Neural cell (in vitro differentiated cells): ENCODE results near the gene ENAM. TPM values are rescaled to one million over a fixed set of nuclear protein-coding genes. Genes with fewer than 3 reads are reported as not detected.

ENCODE experiments used
- H2AFZ ChIP-seq: fragments of 200-600, 300-800 bp; sonication (generic), shearing (Covaris generic); 2 replicates; pipeline ENCODE4 v1.6.0; 2014; ENCODE audit warnings: low read depth, mild to moderate bottlenecking, antibody characterized with exemption, low read length, moderate library complexity
- H3F3A ChIP-seq: fragments of 200-600 bp; shearing (Covaris generic); 2 replicates; pipeline ENCODE4 v1.6.1; 2016; ENCODE audit warnings: mild to moderate bottlenecking, moderate library complexity, mixed read lengths, antibody characterized with exemption, low read length; ENCODE audit not compliant: insufficient read depth, poor library complexity, severe bottlenecking
- H3K27ac ChIP-seq: fragments of 200-600, 300-800 bp; sonication (generic), shearing (Covaris generic); 2 replicates; pipeline ENCODE4 v1.5.1; 2014; ENCODE audit warnings: mild to moderate bottlenecking, low read length, moderate library complexity
- H3K27me3 ChIP-seq: fragments of 300-800, 200-600 bp; sonication (generic), shearing (Covaris generic); 2 replicates; pipeline ENCODE4 v1.6.0; 2014; ENCODE audit warnings: mild to moderate bottlenecking, low read depth, low read length, moderate library complexity; ENCODE audit not compliant: insufficient read depth
- H3K36me3 ChIP-seq: fragments of 300-800, 200-600 bp; sonication (generic), shearing (Covaris generic); 2 replicates; pipeline ENCODE4 v1.5.1; 2014; ENCODE audit warnings: mild to moderate bottlenecking, antibody characterized with exemption, low read length, moderate library complexity; ENCODE audit not compliant: insufficient read depth
- H3K4me2 ChIP-seq: fragments of 300-800, 200-600 bp; sonication (generic), shearing (Covaris generic); 2 replicates; pipeline ENCODE4 v1.6.0; 2014; ENCODE audit warnings: mild to moderate bottlenecking, low read length
- H3K4me3 ChIP-seq: fragments of 300-800, 200-600 bp; sonication (generic), shearing (Covaris generic); 2 replicates; pipeline ENCODE4 v1.5.1; 2014; ENCODE audit warnings: mild to moderate bottlenecking, low read length, moderate library complexity
- H3K79me2 ChIP-seq: fragments of 200-600 bp; shearing (Covaris generic); replicated peaks from 2 replicates; pipeline ENCODE4 v1.6.0; 2014; ENCODE audit warnings: mild to moderate bottlenecking, low read length, moderate library complexity; ENCODE audit not compliant: insufficient read depth
- H3K9ac ChIP-seq: fragments of 300-800, 200-600 bp; sonication (generic), shearing (Covaris generic); 2 replicates; pipeline ENCODE4 v1.6.1; 2016; ENCODE audit warnings: mild to moderate bottlenecking, low read length, mixed read lengths
- H3K9me2 ChIP-seq: fragments of 200-600 bp; shearing (Covaris generic); 2 replicates; pipeline ENCODE4 v1.6.1; 2016; ENCODE audit warnings: mild to moderate bottlenecking, low read length, mixed read lengths; ENCODE audit not compliant: insufficient read depth
- H3K9me3 ChIP-seq: fragments of 200-600, 300-800 bp; sonication (generic), shearing (Covaris generic); 2 replicates; pipeline ENCODE4 v1.6.1; 2016; ENCODE audit warnings: mild to moderate bottlenecking, mixed run types, low read length, moderate library complexity, mixed read lengths
- H4K20me1 ChIP-seq: fragments of 200-600 bp; shearing (Covaris generic); 2 replicates; pipeline ENCODE4 v1.6.1; 2016; ENCODE audit warnings: mild to moderate bottlenecking, mixed run types; ENCODE audit not compliant: insufficient read depth
- EP300 ChIP-seq: fragments of 450-650 bp; conservative IDR thresholded peaks from 2 replicates; pipeline ENCODE4 v1.6.1; 2014; ENCODE audit warnings: antibody characterized with exemption, mild to moderate bottlenecking, moderate library complexity; ENCODE audit not compliant: poor library complexity, severe bottlenecking
- EZH2 ChIP-seq: fragments of 200-600, 300-800 bp; shearing (Covaris generic), sonication (generic); IDR thresholded peaks from 2 replicates; pipeline ENCODE4 v1.6.1; 2014; ENCODE audit warnings: antibody characterized with exemption, low read length, borderline replicate concordance, mild to moderate bottlenecking; ENCODE audit not compliant: insufficient read depth, poor library complexity, severe bottlenecking
- MXI1 ChIP-seq: fragments of 450-650 bp; conservative IDR thresholded peaks from 2 replicates; pipeline ENCODE4 v1.6.1; 2014; ENCODE audit warnings: antibody characterized with exemption, mild to moderate bottlenecking; ENCODE audit not compliant: poor library complexity, severe bottlenecking
- POLR2AphosphoS5 ChIP-seq: IDR thresholded peaks from 2 replicates; pipeline ENCODE4 v1.6.1; 2012
- RAD21 ChIP-seq: fragments of 450-650 bp; conservative IDR thresholded peaks from 2 replicates; pipeline ENCODE4 v1.6.1; 2014; ENCODE audit warnings: antibody characterized with exemption, mild to moderate bottlenecking, moderate library complexity
- SMC3 ChIP-seq: fragments of 450-650 bp; conservative IDR thresholded peaks from 2 replicates; pipeline ENCODE4 v1.6.1; 2014; ENCODE audit warnings: antibody characterized with exemption, mild to moderate bottlenecking, moderate library complexity; ENCODE audit not compliant: poor library complexity
- TAF1 ChIP-seq: IDR thresholded peaks from 2 replicates; pipeline ENCODE4 v1.6.1; 2012; ENCODE audit warnings: low read depth
- polyA plus RNA-seq: library from polyadenylated mRNA; depleted of rRNA; stranded (reverse); fragments of >200 nt; gene quantifications from 2 replicates; pipeline ENCODE4 v1.2.3, GENCODE V29; 2014
- TF ChIP-seq, protein P1 (sequence below): fragments of 450-650 bp; IDR thresholded peaks from 2 replicates; pipeline ENCODE4 v1.5.1; 2014; ENCODE audit warnings: antibody characterized with exemption, mild to moderate bottlenecking, moderate library complexity; ENCODE audit not compliant: poor library complexity, severe bottlenecking
- TF ChIP-seq, protein P2 (sequence below): IDR thresholded peaks from 2 replicates; pipeline ENCODE4 v1.6.1; 2012; ENCODE audit warnings: borderline replicate concordance

The ENAM gene
- polyA plus RNA-seq, 1 donor from 2014 or later = not detected

- no peaks in the 10 kb centered on the region for H3K9me2 ChIP-seq
Measured at GRCh38 chr4:70651864-70652506, 23.4 kb downstream of the ENAM start.

GRCh38 chr4:70654605-70655011, 26.1 kb downstream of the ENAM start:
- Histone ChIP-seq H2AFZ (no peak overlapping the region), H3K27me3 (no peaks in the 10 kb centered on the region), H3K4me3 (no peak overlapping the region), H3K27ac (no peak overlapping the region), H3K4me2 (no peak overlapping the region), H3K9ac (no peak overlapping the region), H3K9me2 (no peaks in the 10 kb centered on the region), H4K20me1 (no peaks in the 10 kb centered on the region), H3F3A (no peaks in the 10 kb centered on the region), H3K79me2 (no peaks in the 10 kb centered on the region), H3K36me3 (no peaks in the 10 kb centered on the region), H3K9me3 (no peaks in the 10 kb centered on the region)
- TF ChIP-seq EP300 = no peak
- no peak for TF ChIP-seq SMC3
- no peak for TF ChIP-seq TAF1
- TF ChIP-seq, protein P1, sequence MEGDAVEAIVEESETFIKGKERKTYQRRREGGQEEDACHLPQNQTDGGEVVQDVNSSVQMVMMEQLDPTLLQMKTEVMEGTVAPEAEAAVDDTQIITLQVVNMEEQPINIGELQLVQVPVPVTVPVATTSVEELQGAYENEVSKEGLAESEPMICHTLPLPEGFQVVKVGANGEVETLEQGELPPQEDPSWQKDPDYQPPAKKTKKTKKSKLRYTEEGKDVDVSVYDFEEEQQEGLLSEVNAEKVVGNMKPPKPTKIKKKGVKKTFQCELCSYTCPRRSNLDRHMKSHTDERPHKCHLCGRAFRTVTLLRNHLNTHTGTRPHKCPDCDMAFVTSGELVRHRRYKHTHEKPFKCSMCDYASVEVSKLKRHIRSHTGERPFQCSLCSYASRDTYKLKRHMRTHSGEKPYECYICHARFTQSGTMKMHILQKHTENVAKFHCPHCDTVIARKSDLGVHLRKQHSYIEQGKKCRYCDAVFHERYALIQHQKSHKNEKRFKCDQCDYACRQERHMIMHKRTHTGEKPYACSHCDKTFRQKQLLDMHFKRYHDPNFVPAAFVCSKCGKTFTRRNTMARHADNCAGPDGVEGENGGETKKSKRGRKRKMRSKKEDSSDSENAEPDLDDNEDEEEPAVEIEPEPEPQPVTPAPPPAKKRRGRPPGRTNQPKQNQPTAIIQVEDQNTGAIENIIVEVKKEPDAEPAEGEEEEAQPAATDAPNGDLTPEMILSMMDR = no peak
- no peak for TF ChIP-seq EZH2
- TF ChIP-seq MXI1 = no peak
- TF ChIP-seq, protein P2, sequence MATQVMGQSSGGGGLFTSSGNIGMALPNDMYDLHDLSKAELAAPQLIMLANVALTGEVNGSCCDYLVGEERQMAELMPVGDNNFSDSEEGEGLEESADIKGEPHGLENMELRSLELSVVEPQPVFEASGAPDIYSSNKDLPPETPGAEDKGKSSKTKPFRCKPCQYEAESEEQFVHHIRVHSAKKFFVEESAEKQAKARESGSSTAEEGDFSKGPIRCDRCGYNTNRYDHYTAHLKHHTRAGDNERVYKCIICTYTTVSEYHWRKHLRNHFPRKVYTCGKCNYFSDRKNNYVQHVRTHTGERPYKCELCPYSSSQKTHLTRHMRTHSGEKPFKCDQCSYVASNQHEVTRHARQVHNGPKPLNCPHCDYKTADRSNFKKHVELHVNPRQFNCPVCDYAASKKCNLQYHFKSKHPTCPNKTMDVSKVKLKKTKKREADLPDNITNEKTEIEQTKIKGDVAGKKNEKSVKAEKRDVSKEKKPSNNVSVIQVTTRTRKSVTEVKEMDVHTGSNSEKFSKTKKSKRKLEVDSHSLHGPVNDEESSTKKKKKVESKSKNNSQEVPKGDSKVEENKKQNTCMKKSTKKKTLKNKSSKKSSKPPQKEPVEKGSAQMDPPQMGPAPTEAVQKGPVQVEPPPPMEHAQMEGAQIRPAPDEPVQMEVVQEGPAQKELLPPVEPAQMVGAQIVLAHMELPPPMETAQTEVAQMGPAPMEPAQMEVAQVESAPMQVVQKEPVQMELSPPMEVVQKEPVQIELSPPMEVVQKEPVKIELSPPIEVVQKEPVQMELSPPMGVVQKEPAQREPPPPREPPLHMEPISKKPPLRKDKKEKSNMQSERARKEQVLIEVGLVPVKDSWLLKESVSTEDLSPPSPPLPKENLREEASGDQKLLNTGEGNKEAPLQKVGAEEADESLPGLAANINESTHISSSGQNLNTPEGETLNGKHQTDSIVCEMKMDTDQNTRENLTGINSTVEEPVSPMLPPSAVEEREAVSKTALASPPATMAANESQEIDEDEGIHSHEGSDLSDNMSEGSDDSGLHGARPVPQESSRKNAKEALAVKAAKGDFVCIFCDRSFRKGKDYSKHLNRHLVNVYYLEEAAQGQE = no peak
- no peak for TF ChIP-seq POLR2AphosphoS5
- no peak for TF ChIP-seq RAD21

More at GRCh38 chr4:70651864-70652506, 23.4 kb downstream of the ENAM start:
- Histone ChIP-seq H3K27me3 (no peaks in the 10 kb centered on the region), H3K4me3 (no peak overlapping the region), H3F3A (no peaks in the 10 kb centered on the region), H3K9me3 (no peaks in the 10 kb centered on the region), H3K9ac (no peak overlapping the region), H3K4me2 (no peak overlapping the region), H3K36me3 (no peaks in the 10 kb centered on the region), H4K20me1 (no peaks in the 10 kb centered on the region), H3K79me2 (no peaks in the 10 kb centered on the region), H2AFZ (no peak overlapping the region), H3K27ac (no peak overlapping the region)
- TF ChIP-seq SMC3 = peak; percentile 80
- TF ChIP-seq TAF1 = no peak
- TF ChIP-seq, protein P1 = peak; percentile 78
- no peak for TF ChIP-seq EZH2
- TF ChIP-seq EP300 = no peak
- TF ChIP-seq, protein P2 = no peak
- TF ChIP-seq RAD21 = peak; percentile 79
- no peak for TF ChIP-seq POLR2AphosphoS5
